Measurements from ENCODE around the gene RTRAF. TPM values are rescaled to one million over a fixed set of nuclear protein-coding genes. Genes with fewer than 3 reads are reported as not detected.

The RTRAF gene
- polyA plus RNA-seq, 1 experiment: 205 TPM

DNA sequence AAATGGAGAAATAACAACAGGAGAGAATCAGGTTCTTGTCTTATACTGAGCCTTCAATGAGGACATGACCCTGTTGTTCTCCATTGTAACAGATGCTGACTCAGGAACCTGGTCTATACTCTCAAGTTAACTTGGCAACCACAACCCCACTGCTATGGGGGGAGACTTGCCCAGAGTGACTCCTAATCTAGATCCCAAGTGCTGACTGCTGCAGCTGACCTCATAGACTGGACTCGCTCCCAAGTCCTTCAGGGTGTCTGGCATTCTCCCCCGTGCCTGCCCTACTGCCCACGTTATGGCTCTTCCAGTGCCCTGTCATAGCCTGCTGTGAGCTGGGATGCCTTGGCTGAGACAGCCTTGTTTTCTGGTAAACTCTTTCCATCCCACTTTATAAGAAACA is 42.4 kb downstream of the RTRAF start:
- CTCF ChIA-PET: interaction anchor here (1.5 to 2.0 kb wide), 2 partner anchors 11 to 19 kb away, joined by 3 to 5 read pairs; no protein-coding TSS in a partner anchor
- TF ChIP-seq, protein P1, sequence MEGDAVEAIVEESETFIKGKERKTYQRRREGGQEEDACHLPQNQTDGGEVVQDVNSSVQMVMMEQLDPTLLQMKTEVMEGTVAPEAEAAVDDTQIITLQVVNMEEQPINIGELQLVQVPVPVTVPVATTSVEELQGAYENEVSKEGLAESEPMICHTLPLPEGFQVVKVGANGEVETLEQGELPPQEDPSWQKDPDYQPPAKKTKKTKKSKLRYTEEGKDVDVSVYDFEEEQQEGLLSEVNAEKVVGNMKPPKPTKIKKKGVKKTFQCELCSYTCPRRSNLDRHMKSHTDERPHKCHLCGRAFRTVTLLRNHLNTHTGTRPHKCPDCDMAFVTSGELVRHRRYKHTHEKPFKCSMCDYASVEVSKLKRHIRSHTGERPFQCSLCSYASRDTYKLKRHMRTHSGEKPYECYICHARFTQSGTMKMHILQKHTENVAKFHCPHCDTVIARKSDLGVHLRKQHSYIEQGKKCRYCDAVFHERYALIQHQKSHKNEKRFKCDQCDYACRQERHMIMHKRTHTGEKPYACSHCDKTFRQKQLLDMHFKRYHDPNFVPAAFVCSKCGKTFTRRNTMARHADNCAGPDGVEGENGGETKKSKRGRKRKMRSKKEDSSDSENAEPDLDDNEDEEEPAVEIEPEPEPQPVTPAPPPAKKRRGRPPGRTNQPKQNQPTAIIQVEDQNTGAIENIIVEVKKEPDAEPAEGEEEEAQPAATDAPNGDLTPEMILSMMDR (IDR thresholded peaks at IDR 0.05; ENCODE audit: insufficient read depth, low read depth, low read length): no peak
- no peak overlapping the region for H3K4me3 ChIP-seq (ENCODE audit: low read depth, low read length)

DNA sequence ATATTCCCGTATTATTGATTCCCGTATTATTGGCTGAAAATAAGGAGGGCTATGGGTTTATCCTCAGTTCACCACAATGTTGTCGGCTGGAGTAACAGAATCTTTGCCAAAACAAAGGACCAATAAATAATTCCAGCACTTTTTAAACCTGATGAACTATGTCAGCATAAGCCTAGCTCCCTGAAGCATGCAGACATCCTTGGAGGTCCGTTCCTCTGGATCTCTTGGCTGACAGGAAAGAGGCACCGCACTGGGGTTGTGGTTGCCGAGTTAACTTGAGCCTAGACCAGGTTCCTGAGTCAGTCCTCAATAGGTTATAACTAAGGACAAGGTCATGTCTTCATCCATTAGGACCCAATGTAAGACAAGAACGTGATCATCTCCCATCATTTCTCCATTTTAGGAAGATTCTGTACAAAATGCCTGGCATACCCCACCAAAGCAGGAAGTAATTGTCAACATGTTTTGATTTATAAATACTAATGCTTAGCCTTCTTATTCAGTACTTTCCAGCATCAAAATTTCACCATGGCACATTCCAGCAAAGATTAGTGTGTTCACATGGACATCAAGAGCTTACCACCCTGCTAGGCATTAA is 43.0 kb downstream of the RTRAF start:
- ChIA-PET POLR2A (interaction anchor here (0.5 to 1.2 kb wide), 3 partner anchors 10 to 93 kb away, joined by 3 to 7 read pairs (median 5); no protein-coding TSS in a partner anchor), CTCF (interaction anchor here (0.6 to 2.0 kb wide), 5 partner anchors 11 to 93 kb away, joined by 3 to 5 read pairs (median 3); no protein-coding TSS in a partner anchor)
- Histone ChIP-seq H3K4me3 (ENCODE audit: low read depth, low read length) (no peak overlapping the region), H3K36me3 (ENCODE audit: control insufficient read depth, insufficient read depth, low read length) (peaks cover 6% of the 10 kb centered on the region), H3K27me3 (ENCODE audit: control insufficient read depth, insufficient read depth, low read length) (no peaks in the 10 kb centered on the region)
- TF ChIP-seq, protein P1 (IDR thresholded peaks at IDR 0.05; ENCODE audit: insufficient read depth, low read depth, low read length): no peak
- no peak for DNase-seq (ENCODE audit: low read depth)

More for the DNA sequence above, 42.4 kb downstream of the RTRAF start:
- no peak for DNase-seq (ENCODE audit: low read depth)
- Histone ChIP-seq H3K36me3 (ENCODE audit: control insufficient read depth, insufficient read depth, low read length) (peaks cover 9% of the 10 kb centered on the region), H3K27me3 (ENCODE audit: control insufficient read depth, insufficient read depth, low read length) (no peaks in the 10 kb centered on the region)
- POLR2A ChIA-PET: interaction anchor here (1.2 kb wide), 1 partner anchor 11 kb away, joined by 3 read pairs; no protein-coding TSS in a partner anchor

DNA sequence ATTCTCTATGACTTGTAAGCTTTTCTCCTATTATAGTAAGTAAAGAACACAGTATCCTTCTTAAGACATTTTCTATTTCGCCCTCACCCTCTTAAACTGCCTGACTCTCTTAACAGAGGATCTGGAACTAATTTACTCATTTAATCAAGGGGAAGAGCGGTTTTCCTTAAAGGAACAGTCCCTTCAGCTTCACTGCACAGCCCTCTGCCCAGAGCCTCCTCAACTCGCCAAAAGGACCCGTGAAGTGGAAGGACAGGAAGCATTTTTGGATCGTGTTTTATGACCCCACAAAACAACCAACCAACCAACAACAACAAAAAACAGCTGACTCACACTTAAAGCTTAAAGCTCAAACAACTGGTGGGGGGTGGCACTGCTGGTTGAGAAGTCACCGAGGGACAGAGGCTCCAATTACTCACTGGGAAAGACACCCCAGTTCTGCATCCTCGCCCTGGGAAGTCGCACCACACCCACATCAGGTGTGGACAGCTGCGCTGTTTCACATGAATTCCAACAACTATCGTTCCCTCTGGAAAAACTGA is 43.8 kb downstream of the RTRAF start:
- Histone ChIP-seq H3K36me3 (ENCODE audit: control insufficient read depth, insufficient read depth, low read length) (peaks cover 6% of the 10 kb centered on the region), H3K4me3 (ENCODE audit: low read depth, low read length) (no peak overlapping the region), H3K27me3 (ENCODE audit: control insufficient read depth, insufficient read depth, low read length) (no peaks in the 10 kb centered on the region)
- TF ChIP-seq, protein P1 (IDR thresholded peaks at IDR 0.05; ENCODE audit: insufficient read depth, low read depth, low read length): no peak
- peak; percentile 82 for DNase-seq (ENCODE audit: low read depth)
- ChIA-PET CTCF (interaction anchor here (0.6 to 2.0 kb wide), 5 partner anchors 10 to 96 kb away, joined by 3 to 5 read pairs (median 3); no protein-coding TSS in a partner anchor), POLR2A (interaction anchor here (0.5 to 1.2 kb wide), 5 partner anchors 9 to 92 kb away, joined by 3 to 13 read pairs (median 5); no protein-coding TSS in a partner anchor)

DNA sequence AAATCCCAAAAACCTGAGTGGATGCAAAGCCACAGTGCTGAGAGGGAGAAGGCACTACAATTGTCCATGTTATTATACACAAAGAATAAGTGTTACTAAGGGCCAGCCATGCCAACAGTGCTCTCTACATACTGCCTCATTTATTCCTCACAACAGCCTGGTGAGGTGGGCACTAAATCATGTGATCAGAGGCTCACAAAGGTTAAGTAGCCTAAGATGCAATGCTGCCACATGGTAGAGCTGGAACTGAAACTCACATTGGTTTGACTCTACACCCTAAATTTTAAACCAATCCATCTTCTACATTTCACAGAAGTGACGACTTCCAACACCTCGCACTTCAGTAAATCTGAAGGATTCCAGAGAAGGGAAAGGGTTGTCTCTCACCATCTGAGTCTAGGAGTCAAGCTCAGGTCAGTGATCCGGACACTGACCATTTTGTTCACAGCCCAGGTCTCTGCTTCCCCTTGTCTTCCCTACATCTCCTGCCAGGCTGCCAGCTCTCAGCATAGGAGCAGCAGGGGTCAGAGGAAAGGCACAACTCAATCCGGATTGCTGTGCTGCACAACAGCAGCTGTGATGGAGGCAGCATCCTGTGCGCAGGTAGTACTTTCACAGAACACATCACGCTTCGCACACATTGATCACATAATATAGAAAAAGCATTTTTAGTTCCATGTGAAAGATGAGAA is 49.9 kb downstream of the RTRAF start:
- no peak for DNase-seq (ENCODE audit: low read depth)
- Histone ChIP-seq H3K36me3 (ENCODE audit: control insufficient read depth, insufficient read depth, low read length) (peaks cover 23% of the 10 kb centered on the region), H3K27me3 (ENCODE audit: control insufficient read depth, insufficient read depth, low read length) (no peaks in the 10 kb centered on the region), H3K4me3 (ENCODE audit: low read depth, low read length) (no peak overlapping the region)
- TF ChIP-seq, protein P1 (IDR thresholded peaks at IDR 0.05; ENCODE audit: insufficient read depth, low read depth, low read length): no peak
- ChIA-PET POLR2A (no interaction called here), CTCF (no interaction called here)

DNA sequence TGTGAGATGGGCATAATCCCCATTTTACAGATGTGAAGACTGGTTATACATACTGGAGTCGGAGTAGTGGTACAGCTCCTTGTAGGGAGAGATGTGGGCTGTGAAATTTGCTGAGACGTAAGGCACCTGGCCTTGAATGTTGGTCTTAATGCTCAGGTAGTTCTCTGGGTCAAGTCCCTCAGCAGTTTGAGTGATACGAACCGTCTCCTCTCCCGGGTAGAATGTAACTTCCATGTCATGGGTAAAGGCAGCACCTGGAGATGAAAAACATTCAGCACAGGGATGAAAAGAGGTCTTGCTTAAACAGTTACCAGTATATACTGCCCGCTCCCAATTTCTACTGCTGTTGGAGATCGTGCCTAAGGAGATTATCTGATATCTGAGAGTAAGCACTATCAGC is 51.3 kb downstream of the RTRAF start:
- no peak overlapping the region for H3K4me3 ChIP-seq (ENCODE audit: low read depth, low read length)
- TF ChIP-seq, protein P1 (IDR thresholded peaks at IDR 0.05; ENCODE audit: insufficient read depth, low read depth, low read length): no peak
- POLR2A ChIA-PET: no interaction called here
- no peak for DNase-seq (ENCODE audit: low read depth)
- H3K36me3 ChIP-seq (ENCODE audit: control insufficient read depth, insufficient read depth, low read length): peaks cover 20% of the 10 kb centered on the region
- no peaks in the 10 kb centered on the region for H3K27me3 ChIP-seq (ENCODE audit: control insufficient read depth, insufficient read depth, low read length)
- CTCF ChIA-PET: no interaction called here

All from BJ (cell line).